HCT116 (cell line): Measurements from ENCODE around the gene TXNDC11.

ENCODE experiments used
- EZH2 ChIP-seq: fragments of 200-600 bp; sonication (generic); IDR thresholded peaks from 2 replicates; pipeline ENCODE4 v1.6.1; 2017; ENCODE audit warnings: antibody characterized with exemption, mixed run types
- POLR2A ChIP-seq: IDR thresholded peaks from 2 replicates; pipeline ENCODE4 v1.7.0; 2011; ENCODE audit warnings: borderline replicate concordance; ENCODE audit not compliant: insufficient read depth, insufficient read length; ENCODE audit errors: extremely low read depth
- TF ChIP-seq, protein P1 (sequence below): IDR thresholded peaks from 2 replicates; pipeline ENCODE4 v1.6.1; 2012
- TF ChIP-seq, protein P2 (sequence below), 3 experiments: fragments of 200-600 bp in 1 of 3; sonication (generic) in 1 of 3; IDR thresholded peaks in 2 of 3; conservative IDR thresholded peaks in 1 of 3; 2 replicates each; pipeline ENCODE4 v1.5.1; 2012 to 2017; ENCODE audit warnings: low read depth in 2 of 3, low read length in 2 of 3, antibody characterized with exemption in 1 of 3, borderline replicate concordance in 1 of 3, control low read depth in 1 of 3, mild to moderate bottlenecking in 1 of 3, mixed read lengths in 1 of 3, mixed run types in 1 of 3, moderate library complexity in 1 of 3; ENCODE audit not compliant: insufficient read depth in 1 of 3
- TF ChIP-seq, protein P3 (sequence below): IDR thresholded peaks from 2 replicates; pipeline ENCODE4 v1.6.1; 2012; ENCODE audit warnings: low read depth

DNA sequence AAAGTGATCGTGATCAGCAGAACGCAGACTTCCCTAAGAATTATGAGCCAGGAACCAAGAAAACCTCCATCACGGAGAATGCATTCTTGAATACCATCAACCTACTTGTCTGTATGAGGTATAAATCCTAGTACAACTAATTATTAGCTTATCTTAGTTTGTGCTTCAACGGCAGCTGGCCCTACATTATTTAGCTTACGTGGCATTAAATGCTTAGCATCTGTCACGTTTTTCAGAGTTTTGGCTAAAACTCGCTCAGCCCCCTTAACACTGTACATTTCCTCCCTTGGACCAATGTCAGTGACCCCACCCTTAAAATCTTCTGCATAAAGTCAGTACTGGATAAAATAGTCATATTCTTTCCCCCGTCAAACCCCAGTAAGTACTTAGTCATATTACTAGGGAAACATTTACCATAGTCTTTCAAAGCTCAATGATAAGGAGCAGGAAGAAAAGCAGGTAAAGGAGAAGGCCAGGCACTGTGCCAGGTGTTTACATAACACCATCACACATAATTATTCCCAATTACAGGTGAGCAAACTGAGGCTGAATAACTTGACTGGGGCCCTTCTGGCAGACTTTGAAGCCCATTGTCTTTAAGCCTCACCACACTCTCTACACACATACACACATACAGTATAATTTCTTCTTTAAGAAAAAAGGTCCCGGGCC lies 16.6 kb upstream of the TXNDC11 start:
- TF ChIP-seq, protein P1, sequence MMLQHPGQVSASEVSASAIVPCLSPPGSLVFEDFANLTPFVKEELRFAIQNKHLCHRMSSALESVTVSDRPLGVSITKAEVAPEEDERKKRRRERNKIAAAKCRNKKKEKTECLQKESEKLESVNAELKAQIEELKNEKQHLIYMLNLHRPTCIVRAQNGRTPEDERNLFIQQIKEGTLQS: no peak
- TF ChIP-seq EZH2 (no peak), POLR2A (no peak)
- TF ChIP-seq, protein P2, sequence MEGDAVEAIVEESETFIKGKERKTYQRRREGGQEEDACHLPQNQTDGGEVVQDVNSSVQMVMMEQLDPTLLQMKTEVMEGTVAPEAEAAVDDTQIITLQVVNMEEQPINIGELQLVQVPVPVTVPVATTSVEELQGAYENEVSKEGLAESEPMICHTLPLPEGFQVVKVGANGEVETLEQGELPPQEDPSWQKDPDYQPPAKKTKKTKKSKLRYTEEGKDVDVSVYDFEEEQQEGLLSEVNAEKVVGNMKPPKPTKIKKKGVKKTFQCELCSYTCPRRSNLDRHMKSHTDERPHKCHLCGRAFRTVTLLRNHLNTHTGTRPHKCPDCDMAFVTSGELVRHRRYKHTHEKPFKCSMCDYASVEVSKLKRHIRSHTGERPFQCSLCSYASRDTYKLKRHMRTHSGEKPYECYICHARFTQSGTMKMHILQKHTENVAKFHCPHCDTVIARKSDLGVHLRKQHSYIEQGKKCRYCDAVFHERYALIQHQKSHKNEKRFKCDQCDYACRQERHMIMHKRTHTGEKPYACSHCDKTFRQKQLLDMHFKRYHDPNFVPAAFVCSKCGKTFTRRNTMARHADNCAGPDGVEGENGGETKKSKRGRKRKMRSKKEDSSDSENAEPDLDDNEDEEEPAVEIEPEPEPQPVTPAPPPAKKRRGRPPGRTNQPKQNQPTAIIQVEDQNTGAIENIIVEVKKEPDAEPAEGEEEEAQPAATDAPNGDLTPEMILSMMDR (IDR thresholded peaks at IDR 0.05 in 2 of 3, conservative IDR thresholded peaks at IDR 0.05 in 1 of 3; ENCODE audit: borderline replicate concordance in 1 of 3, insufficient read depth in 1 of 3, low read depth in 2 of 3, low read length in 2 of 3): no peak
- TF ChIP-seq, protein P3, sequence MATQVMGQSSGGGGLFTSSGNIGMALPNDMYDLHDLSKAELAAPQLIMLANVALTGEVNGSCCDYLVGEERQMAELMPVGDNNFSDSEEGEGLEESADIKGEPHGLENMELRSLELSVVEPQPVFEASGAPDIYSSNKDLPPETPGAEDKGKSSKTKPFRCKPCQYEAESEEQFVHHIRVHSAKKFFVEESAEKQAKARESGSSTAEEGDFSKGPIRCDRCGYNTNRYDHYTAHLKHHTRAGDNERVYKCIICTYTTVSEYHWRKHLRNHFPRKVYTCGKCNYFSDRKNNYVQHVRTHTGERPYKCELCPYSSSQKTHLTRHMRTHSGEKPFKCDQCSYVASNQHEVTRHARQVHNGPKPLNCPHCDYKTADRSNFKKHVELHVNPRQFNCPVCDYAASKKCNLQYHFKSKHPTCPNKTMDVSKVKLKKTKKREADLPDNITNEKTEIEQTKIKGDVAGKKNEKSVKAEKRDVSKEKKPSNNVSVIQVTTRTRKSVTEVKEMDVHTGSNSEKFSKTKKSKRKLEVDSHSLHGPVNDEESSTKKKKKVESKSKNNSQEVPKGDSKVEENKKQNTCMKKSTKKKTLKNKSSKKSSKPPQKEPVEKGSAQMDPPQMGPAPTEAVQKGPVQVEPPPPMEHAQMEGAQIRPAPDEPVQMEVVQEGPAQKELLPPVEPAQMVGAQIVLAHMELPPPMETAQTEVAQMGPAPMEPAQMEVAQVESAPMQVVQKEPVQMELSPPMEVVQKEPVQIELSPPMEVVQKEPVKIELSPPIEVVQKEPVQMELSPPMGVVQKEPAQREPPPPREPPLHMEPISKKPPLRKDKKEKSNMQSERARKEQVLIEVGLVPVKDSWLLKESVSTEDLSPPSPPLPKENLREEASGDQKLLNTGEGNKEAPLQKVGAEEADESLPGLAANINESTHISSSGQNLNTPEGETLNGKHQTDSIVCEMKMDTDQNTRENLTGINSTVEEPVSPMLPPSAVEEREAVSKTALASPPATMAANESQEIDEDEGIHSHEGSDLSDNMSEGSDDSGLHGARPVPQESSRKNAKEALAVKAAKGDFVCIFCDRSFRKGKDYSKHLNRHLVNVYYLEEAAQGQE: no peak
